HTERT RPE-1 (cell line): Measurements from ENCODE around the gene CPT1B.

ENCODE experiments used
- in situ Hi-C: fragments of 300-500 bp; cut with MboI; formaldehyde crosslinking; loops from 4 replicates; pipeline ENCODE4 v1.14.3; 2020; ENCODE audit warnings: low sequenced_read_pairs

CPT1B gene

GRCh38 chr22:50571264-50572175 lies 6.7 kb downstream of the CPT1B start:
- in situ Hi-C loops, result no loop called here

- in situ Hi-C loops, result no loop called here
Measured at GRCh38 chr22:50570861-50571260, 7.4 kb downstream of the CPT1B start.

DNA sequence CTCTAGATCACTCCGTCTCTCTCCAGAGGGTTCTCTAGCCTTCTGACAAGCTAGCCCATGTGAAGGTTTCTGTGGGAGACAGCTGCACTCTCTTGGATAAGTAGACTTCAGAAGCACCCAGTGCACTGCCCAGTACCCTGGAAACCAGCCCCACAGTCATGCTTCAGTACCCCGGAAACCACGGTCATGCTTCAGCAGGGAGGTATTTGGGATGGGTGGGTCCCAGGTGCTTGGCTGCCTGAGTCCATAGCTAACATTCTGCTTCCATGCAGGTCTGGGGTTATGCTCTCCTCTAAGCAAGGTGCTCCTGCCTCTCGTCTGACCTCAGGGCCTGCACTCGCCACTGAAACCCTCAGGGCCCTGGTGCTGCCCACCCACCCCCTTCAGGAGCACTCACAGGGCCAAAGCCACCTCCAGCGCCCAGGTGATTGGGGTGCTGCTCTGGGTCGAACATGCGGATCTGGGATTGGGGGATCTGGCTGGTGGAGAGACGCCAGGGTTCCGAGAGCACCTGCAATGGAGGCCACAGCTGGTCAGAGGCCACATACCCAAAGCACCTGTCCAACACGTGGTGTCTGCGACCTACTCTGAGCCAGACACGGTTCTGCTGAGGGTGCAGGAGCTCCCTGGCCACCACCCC lies 8.2 kb downstream of the CPT1B start:
- in situ Hi-C loops, result no loop called here

GRCh38 chr22:50569041-50569459 lies 9.2 kb downstream of the CPT1B start:
- in situ Hi-C loops, result no loop called here

- in situ Hi-C loops, result no loop called here
Measured at GRCh38 chr22:50568626-50569025, 9.6 kb downstream of the CPT1B start.

- in situ Hi-C loops, result no loop called here
Measured at GRCh38 chr22:50567721-50568252, 10.4 kb downstream of the CPT1B start.

DNA sequence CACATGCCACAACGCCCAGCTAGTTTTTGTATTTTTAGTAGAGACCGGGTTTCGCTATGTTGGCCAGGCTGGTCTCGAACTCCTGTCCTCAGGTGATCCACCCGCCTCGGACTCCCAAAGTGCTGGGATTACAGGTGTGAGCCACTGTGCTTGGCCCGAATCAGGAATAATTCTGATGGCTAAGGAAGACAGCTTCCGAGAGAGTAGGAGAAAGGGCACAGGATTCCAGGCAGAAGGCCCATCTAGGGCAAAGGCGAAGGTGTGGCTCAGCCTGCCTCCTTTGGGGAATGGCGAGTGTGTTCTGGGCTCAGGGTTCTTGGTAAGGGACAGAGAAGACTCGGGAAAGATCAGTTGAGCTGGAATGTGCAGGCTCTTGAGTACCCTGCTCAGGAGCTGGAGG lies 13.9 kb downstream of the CPT1B start:
- in situ Hi-C loops, result no loop called here

DNA sequence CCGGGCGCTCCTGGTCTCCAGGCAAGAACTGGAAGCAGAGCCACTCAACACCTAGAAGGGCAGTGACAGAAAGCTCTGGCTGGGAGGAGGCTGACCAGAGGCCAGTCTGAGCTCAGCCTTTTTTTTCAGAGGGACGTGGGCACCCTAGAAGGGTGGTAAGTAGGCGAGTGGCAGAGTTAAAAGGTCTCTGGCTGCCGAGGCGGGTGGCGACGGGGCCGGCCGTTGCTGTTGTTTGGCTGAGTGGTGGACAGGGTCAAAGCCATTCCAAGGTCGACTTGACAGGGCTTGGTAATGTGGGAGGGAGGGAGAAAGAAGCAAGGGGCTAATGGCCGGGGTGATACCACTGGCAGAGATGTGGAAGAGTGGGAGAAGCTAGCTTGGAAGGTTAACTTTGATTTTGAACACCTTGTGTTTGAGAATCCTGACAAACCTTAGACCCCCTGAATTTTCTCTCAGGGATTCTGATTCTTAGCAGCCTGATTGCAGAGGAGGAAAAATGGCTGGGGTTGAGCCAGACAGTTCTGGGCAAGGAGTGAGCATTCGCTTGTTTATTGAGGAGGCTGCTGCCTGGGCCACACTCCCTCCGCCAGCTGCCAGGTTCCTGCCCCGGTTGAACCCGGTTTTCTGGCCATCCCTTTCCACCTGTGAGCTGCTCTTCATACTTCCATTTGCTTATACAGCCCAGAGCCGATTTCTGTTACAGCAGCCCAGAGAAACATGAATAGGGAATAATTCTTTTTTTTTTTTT lies 14.6 kb downstream of the CPT1B start:
- in situ Hi-C loops, result no loop called here

DNA sequence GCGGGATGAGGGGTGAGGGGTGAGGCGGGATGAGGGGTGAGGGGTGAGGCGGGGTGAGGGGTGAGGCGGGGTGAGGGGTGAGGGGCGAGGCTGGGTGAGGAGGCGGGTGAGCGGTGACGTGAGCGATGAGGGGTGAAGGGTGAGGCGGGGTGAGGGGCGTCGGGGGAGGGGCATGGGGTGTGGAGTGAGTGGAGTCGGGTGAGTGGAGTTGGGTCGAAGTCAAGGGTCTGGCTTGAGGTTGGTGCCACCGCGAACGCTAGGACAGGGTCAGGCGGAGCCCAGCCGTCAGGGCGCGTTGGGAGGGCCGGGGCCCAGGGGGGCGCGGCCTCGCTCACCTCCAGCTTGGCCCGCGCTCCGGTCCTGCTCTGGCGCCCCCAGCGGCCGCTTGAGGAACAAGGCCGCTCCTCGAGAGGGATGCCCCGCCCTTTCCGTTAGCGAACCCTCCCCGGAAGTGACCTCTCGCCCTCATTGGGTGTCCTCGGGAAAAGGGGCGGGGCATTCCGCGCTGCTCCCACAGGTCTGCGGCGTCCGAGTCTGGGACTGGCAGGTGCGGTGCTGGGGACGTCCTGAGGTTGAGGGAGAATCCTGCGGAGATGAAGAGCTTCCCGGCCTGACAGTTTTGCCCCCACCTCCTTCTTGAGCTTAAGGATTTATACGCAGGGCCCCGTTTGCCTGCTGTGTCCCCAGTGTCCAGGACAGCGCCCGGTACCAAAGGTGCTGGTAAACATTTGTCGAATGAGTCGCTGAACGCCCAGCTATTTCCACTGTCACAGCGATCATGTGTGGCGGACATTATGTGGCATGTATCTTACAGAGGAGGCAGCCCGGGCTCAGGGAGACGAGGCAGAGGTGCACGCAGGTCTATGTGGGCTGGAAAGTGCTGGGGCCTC lies 15.5 kb downstream of the CPT1B start, which contains the start of gene SYCE3:
Gene SYCE3 (minus strand): TSS at position 397 of the 890 bp plus-strand sequence. CDS start 6,514 bp downstream, outside the sequence.
- in situ Hi-C loops, result no loop called here

GRCh38 chr22:50561401-50562358 lies 16.5 kb downstream of the CPT1B start:
- in situ Hi-C loops, result no loop called here

DNA sequence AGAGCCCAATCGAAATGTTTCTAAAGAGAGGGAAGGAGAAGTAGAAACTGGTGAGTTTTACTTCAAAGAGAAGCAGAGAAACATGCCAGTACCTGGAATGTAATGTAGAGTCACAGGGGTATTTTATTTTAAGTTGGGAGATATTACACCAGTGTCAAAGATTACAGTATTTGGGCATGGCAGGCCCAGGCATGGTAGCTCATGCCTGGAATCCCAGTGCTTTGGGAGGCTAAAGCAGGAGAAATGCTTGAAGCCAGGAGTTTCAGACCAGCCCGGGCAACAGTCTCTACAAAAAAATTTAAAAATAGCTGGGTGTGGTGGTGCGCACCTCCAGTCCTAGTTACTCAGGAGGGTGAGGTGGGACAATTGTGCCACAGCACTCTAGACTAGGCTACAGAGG lies 18.2 kb downstream of the CPT1B start:
- in situ Hi-C loops, result no loop called here

GRCh38 chr22:50556703-50557102 lies 21.5 kb downstream of the CPT1B start:
- in situ Hi-C loops, result no loop called here

DNA sequence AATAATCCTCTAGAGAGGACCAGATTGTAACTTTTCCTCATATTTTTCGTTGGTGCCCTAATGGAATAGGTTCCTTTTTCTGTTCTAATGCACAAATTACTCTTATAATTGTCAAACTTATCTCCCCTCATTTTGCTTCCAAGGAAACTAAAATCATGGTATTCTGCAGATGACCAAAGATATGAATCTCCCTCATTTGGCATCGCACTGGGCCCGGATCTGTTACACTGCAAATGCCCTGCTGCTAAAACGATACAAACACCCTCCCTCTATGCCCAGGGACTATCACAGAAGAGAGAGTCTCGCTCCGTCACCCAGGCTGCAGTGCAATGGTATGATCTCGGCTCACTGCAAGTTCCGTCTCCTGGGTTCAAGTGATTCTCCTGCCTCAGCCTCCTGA lies 24.9 kb downstream of the CPT1B start:
- in situ Hi-C loops, result no loop called here

DNA sequence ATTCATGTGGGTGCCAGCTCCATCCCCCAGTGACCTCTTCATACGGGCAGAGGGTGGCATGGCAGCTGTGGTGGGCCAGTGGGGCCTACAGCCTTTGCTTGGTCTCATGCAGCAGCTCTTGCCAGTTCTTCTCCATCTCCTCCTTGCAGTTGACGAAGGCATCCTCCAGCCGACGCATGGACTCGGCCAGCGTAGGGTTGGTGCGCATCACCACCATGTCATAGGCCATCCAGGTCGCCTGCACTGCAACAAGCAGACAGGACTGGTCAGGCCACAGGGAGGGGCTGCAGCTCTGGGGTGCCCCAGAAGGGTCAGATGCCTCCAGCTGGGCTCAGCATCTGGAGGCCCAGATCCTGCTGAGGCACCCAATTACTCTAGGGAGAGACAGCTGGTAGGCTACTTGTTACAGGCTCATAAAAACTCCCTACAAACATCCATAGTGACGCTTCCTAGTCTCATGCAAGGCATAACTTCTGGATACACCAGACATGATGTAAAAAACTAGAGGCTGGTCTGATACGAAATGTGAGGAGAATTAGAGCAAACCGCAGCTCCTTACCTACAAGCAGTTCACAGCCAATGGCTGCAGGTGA lies 27.0 kb downstream of the CPT1B start:
- in situ Hi-C loops, result no loop called here

GRCh38 chr22:50550395-50550794 lies 27.8 kb downstream of the CPT1B start:
- in situ Hi-C loops, result no loop called here

DNA sequence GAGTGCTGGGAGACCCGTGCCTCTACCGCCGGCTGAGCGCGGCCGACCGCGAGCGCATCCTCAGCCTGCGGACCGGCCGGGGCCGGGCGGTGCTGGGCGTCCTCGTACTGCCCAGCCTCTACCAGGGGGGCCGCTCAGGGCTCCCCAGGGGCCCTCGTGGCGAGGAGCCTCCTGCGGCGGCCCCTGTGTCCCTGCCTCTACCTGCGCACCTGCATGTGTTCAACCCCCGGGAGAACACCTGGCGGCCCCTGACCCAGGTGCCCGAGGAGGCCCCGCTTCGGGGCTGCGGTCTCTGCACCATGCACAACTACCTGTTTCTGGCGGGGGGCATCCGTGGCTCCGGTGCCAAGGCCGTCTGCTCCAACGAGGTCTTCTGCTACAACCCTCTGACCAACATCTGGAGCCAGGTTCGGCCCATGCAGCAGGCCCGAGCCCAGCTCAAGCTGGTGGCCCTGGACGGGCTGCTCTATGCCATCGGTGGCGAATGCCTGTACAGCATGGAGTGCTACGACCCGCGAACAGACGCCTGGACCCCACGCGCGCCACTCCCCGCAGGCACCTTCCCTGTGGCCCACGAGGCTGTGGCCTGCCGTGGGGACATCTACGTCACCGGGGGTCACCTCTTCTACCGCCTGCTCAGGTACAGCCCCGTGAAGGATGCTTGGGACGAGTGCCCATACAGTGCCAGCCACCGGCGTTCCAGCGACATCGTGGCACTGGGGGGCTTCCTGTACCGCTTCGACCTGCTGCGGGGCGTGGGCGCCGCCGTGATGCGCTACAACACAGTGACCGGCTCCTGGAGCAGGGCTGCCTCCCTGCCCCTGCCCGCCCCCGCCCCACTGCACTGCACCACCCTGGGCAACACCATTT lies 29.1 kb downstream of the CPT1B start:
- in situ Hi-C loops, result no loop called here

GRCh38 chr22:50548040-50548920 lies 29.9 kb downstream of the CPT1B start:
- in situ Hi-C loops, result no loop called here
